Natural killer cell treated with Interleukin-12 subunit alpha and Interleukin-12 subunit beta and Interleukin-15 and Interleukin-18, amount 100 ng/mL, for 72 hours (primary cell): ENCODE results near the gene FOXN3. TPM values are rescaled to one million over a fixed set of nuclear protein-coding genes. Genes with fewer than 3 reads are reported as not detected.
"Not testable (repeated sequence)": the region's sequence is repeated elsewhere in the genome, so short reads cannot be mapped to it uniquely, and the experiment has no call there.

Experiments
- ATAC-seq, 2 donors: fragments of 150-1000 bp; cut with Tn5 transposase in 1 of 2; sonication (Bioruptor Pico), chemical (Tn5 transposase) in 1 of 2; 2 replicates each; pipeline ENCODE4 v1.10.0; 2021
- DNase-seq: peaks from one replicate; pipeline ENCODE4 v3.0.0; 2022; ENCODE audit warnings: low spot score
- H3K27ac Mint-ChIP-seq, 2 donors: 1 replicate in 1 of 2; 2 replicates in 1 of 2; pipeline ENCODE4 v1.8.0; 2022; ENCODE audit warnings: mixed read lengths in 2 of 2, mild to moderate bottlenecking in 1 of 2, moderate library complexity in 1 of 2
- H3K27me3 Mint-ChIP-seq, 2 donors: 1 replicate in 1 of 2; 2 replicates in 1 of 2; pipeline ENCODE4 v1.8.0; 2022; ENCODE audit warnings: mixed read lengths in 2 of 2
- H3K36me3 Mint-ChIP-seq: one replicate; pipeline ENCODE4 v1.8.0; 2022; ENCODE audit warnings: mixed read lengths
- H3K4me1 Mint-ChIP-seq, 2 donors: 1 replicate in 1 of 2; 2 replicates in 1 of 2; pipeline ENCODE4 v1.8.0; 2022; ENCODE audit warnings: low read depth in 2 of 2, mixed read lengths in 2 of 2, mild to moderate bottlenecking in 1 of 2
- H3K4me3 Mint-ChIP-seq: one replicate; pipeline ENCODE4 v1.8.0; 2022; ENCODE audit warnings: mixed read lengths
- H3K9me3 Mint-ChIP-seq: 2 replicates; pipeline ENCODE4 v1.8.0; 2022; ENCODE audit warnings: mixed read lengths
- total RNA-seq, 2 donors: library from RNA; stranded (reverse); gene quantifications; one replicate each; pipeline ENCODE4 v1.2.3, GENCODE V29; 2022

The FOXN3 gene
- total RNA-seq, 2 donors from 2014 or later: 127 to 133 TPM

DNA sequence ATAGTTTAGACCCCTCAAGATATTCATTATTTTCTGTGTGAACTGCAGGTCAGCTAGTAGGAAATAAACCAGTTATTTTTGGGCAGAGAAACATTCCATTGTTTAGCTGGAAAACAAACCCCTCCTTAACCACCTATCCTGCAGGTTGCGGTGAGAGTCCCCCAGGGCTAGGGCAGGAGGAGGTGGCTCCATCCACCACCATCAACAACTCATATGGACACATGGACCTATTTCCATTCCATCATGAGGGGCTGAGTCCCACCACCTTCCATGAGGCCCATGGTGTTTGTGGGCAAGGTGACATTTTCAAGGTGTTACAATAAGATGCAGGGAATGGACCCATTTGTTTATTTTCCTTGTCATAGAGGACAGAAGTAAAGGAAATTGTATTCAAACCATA lies 160.1 kb downstream of the FOXN3 start:
- Mint-ChIP-seq H3K27me3 (no peaks in the 10 kb centered on the region), H3K4me3 (no peak overlapping the region), H3K36me3 (peaks cover 15% of the 10 kb centered on the region), H3K27ac (peak overlapping the region; percentile 87 to 99), H3K9me3 (no peaks in the 10 kb centered on the region), H3K4me1 (peaks cover 55 to 65% of the 10 kb centered on the region in 2 donors)
- DNase-seq (no peak), ATAC-seq (no peak)

- Mint-ChIP-seq H3K36me3 (peaks cover 15% of the 10 kb centered on the region), H3K27ac (peak overlapping the region; percentile 87 to 99), H3K4me1 (peaks cover 58 to 65% of the 10 kb centered on the region in 2 donors), H3K27me3 (no peaks in the 10 kb centered on the region), H3K9me3 (no peaks in the 10 kb centered on the region), H3K4me3 (no peak overlapping the region)
- ATAC-seq (no peak), DNase-seq (no peak)
Measured at GRCh38 chr14:89256283-89256682, 160.8 kb downstream of the FOXN3 start.

- ATAC-seq (no peak), DNase-seq (no peak)
- Mint-ChIP-seq H3K36me3 (peaks cover 15% of the 10 kb centered on the region), H3K4me3 (no peak overlapping the region), H3K9me3 (no peaks in the 10 kb centered on the region), H3K27me3 (no peaks in the 10 kb centered on the region), H3K27ac (peak overlapping the region; percentile 87 to 99), H3K4me1 (peaks cover 62 to 69% of the 10 kb centered on the region in 2 donors)
Measured at GRCh38 chr14:89255852-89256251, 161.2 kb downstream of the FOXN3 start.

DNA sequence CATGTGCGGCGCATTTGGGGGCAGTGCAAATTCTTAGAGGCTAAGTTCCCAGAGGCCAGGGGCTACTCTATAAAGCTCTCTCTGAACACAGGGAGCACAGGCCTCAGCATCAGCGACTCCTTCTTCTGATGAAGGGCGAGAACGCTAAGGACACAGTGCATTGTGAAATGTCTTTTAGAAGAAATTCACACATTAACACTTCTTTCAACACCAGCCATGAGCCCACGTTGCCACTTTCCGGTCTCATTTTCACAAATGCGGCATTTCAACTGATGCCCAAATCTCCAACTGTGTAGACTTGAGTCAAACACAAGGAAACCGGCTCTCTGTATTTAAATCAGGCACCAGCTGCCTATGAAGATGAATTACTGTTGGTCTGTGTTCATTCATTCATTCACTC lies 162.0 kb downstream of the FOXN3 start:
- peak; percentile 71 for DNase-seq
- Mint-ChIP-seq H3K27me3 (no peaks in the 10 kb centered on the region), H3K27ac (peak overlapping the region; percentile 87 to 99), H3K36me3 (peaks cover 15% of the 10 kb centered on the region), H3K4me1 (peaks cover 64 to 72% of the 10 kb centered on the region in 2 donors), H3K9me3 (no peaks in the 10 kb centered on the region), H3K4me3 (peak overlapping the region; percentile 50)
- ATAC-seq: peak; percentile 68 to 83

DNA sequence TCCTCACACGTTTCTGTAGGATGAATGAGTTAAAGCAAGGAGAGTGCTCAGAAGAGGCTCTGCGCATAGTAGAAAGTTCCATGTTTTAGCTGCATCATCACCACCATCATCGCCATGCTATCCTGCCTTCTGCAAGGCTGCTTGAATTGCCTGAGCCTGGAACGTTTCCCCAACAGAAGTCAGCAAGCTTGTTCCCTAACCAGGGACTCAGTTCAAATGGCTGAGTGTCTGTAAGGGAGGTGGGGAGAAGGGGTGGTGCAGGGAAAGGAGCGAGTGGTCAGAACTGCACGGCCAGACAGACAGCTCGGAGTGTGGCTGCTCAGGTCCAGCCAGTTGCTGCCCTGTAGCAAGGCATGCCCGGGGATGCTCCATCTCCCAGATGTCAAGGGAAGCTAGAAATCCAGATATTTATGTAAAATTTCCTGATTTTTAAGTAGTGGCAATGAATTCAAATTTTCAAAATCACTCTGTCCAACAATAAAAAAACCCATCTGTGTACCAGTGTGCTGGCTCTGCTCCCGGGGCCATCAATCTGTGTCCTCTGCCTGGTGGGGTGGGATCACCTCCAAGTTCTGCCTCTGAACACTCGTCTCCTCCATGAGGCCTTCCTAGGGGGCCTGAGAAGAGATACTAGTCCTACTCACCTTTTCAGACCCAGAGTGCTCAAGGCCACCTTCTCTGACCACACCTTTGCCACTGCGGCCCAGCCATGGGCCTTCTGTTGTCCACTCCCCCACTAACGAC lies 162.7 kb downstream of the FOXN3 start:
- H3K36me3 Mint-ChIP-seq: peaks cover 15% of the 10 kb centered on the region
- H3K4me3 Mint-ChIP-seq: peak overlapping the region; percentile 50
- peaks cover 66 to 72% of the 10 kb centered on the region in 2 donors for H3K4me1 Mint-ChIP-seq
- H3K27ac Mint-ChIP-seq: peak overlapping the region; percentile 87 to 99
- ATAC-seq (peak; percentile 7 to 46), DNase-seq (no peak)
- H3K27me3 Mint-ChIP-seq: no peaks in the 10 kb centered on the region
- no peaks in the 10 kb centered on the region for H3K9me3 Mint-ChIP-seq

GRCh38 chr14:89252887-89253532 lies 164.0 kb downstream of the FOXN3 start:
- Mint-ChIP-seq H3K9me3 (no peaks in the 10 kb centered on the region), H3K4me3 (no peak overlapping the region), H3K27me3 (no peaks in the 10 kb centered on the region), H3K27ac (peak overlapping the region; percentile 87 to 99), H3K4me1 (peaks cover 65 to 67% of the 10 kb centered on the region in 2 donors), H3K36me3 (peaks cover 11% of the 10 kb centered on the region)
- ATAC-seq: no peak
- DNase-seq: no peak

GRCh38 chr14:89251061-89251460 lies 166.0 kb downstream of the FOXN3 start:
- H3K27ac Mint-ChIP-seq: peak overlapping the region; percentile 70 to 99
- H3K4me3 Mint-ChIP-seq: no peak overlapping the region
- ATAC-seq (no peak), DNase-seq (no peak)
- no peaks in the 10 kb centered on the region for H3K9me3 Mint-ChIP-seq
- no peaks in the 10 kb centered on the region for H3K36me3 Mint-ChIP-seq
- H3K27me3 Mint-ChIP-seq: no peaks in the 10 kb centered on the region
- H3K4me1 Mint-ChIP-seq: peaks cover 60 to 65% of the 10 kb centered on the region in 2 donors

GRCh38 chr14:89250655-89250975 lies 166.4 kb downstream of the FOXN3 start:
- Mint-ChIP-seq H3K27ac (peak overlapping the region; percentile 70 to 99), H3K4me1 (peaks cover 56 to 62% of the 10 kb centered on the region in 2 donors)
- not testable (repeated sequence) for DNase-seq, ATAC-seq, H3K27me3 Mint-ChIP-seq, H3K4me3 Mint-ChIP-seq, H3K36me3 Mint-ChIP-seq, H3K9me3 Mint-ChIP-seq

DNA sequence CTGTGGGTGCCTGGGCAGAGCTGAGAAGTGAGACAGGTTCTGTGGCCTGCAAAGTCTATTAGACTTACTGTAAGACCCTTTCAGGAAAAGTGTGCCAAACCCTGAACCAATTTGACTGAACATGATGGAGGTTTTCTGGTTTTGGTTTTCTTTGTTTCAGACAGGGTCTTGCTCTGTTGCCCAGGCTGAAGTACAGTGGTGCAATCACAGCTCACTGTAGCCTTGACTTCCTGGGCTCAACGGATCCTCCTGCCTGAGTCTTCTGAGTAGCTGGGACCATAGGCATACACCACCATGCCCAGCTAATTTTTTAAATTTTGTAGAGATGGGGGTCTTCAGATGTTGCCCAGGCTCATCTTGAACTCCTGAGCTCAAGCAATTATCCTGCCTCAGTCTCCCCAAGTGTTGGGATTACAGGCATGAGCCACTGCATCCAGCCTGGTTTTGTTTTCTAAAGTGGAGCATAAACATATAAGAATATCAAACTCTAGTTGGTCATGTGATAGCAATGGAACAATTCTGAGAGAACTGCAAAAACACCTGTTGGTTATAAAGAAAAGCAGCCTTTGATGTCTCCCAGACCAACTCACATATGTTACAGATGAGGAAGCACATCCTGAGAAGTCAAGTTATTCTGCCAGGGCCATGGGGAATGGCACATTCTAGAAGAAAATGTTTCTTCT lies 166.9 kb downstream of the FOXN3 start:
- H3K27ac Mint-ChIP-seq: peak overlapping the region; percentile 70 to 99
- H3K27me3 Mint-ChIP-seq: no peaks in the 10 kb centered on the region
- H3K4me3 Mint-ChIP-seq: no peak overlapping the region
- no peak for DNase-seq
- no peak for ATAC-seq
- peaks cover 51 to 62% of the 10 kb centered on the region in 2 donors for H3K4me1 Mint-ChIP-seq
- no peaks in the 10 kb centered on the region for H3K36me3 Mint-ChIP-seq
- H3K9me3 Mint-ChIP-seq: no peaks in the 10 kb centered on the region

DNA sequence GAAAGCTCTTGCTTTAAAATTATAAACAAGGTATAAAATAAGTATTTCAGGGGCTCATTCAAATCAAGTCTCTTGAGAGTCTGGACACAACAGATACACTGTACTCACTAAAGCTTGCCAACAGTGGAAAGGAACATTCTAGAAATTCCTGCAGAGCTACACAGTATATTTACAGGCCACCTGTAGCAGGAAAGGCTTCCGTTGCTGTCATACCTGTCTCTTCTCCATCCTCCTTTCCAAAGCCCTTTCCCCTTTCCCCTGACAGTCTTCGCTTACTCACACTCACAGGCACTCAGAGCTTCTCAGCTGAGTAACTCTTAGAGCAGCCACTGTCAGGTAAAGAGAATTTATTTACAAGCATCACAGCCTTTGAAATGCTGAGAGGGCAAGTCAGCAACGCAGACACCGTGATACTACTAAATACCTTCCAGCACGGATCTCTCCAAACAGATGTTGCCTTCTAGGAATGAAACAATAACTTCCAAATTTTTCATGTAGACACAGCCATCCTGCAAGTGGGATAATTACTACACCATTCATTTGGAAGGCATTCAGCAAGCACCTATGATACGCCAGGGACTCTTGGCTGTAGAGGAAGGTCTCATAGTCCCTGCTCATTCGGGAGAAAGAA lies 167.9 kb downstream of the FOXN3 start:
- Mint-ChIP-seq H3K36me3 (no peaks in the 10 kb centered on the region), H3K9me3 (peaks cover 3% of the 10 kb centered on the region), H3K4me1 (peaks cover 52 to 64% of the 10 kb centered on the region in 2 donors), H3K27me3 (no peaks in the 10 kb centered on the region), H3K27ac (peak overlapping the region in 1 of 2 donors; percentile 99), H3K4me3 (no peak overlapping the region)
- DNase-seq (no peak), ATAC-seq (no peak)

DNA sequence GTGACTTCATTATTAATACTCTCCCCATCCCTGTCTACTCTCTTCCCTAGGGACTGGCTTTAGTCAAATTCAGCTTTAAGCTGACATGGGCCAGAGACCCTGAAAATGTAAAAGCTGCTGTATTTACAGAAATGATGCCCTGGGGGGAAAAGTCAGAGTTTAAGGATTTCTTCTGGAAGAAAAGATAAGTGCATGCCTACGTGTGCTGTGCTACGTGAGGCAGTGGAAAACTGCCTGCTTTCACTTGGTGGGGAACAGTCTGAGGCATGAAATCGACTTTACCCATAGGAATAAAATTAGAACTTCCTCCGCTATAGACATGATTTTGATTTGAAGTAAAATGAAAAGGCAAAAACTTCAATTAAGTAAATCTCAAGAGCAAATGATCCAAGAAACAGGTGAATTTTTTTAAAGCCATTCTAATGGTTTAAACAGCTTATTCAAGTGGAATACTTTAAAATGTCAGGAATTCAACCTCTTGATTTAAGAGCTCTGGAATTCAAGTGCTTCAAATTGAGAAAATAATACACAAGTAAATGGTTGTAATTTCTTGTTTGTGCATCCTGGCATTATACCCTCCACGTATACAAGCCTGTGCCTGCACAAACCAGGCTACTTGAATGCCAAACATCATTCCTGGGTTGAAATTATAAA lies 168.5 kb downstream of the FOXN3 start:
- Mint-ChIP-seq H3K36me3 (no peaks in the 10 kb centered on the region), H3K27ac (peak overlapping the region; percentile 38 to 89), H3K9me3 (peaks cover 4% of the 10 kb centered on the region), H3K4me3 (peak overlapping the region; percentile 38), H3K27me3 (no peaks in the 10 kb centered on the region), H3K4me1 (peaks cover 52 to 64% of the 10 kb centered on the region in 2 donors)
- no peak for DNase-seq
- no peak for ATAC-seq

GRCh38 chr14:89247457-89248122 lies 169.4 kb downstream of the FOXN3 start:
- peak overlapping the region; percentile 38 to 89 for H3K27ac Mint-ChIP-seq
- no peak for ATAC-seq
- peaks cover 54 to 70% of the 10 kb centered on the region in 2 donors for H3K4me1 Mint-ChIP-seq

GRCh38 chr14:89246290-89246689 lies 170.7 kb downstream of the FOXN3 start:
- H3K4me1 Mint-ChIP-seq: peaks cover 57 to 73% of the 10 kb centered on the region in 2 donors
- DNase-seq: no peak
- peak; percentile 68 to 73 for ATAC-seq
- no peaks in the 10 kb centered on the region for H3K27me3 Mint-ChIP-seq
- peak overlapping the region; percentile 45 to 89 for H3K27ac Mint-ChIP-seq
- H3K9me3 Mint-ChIP-seq: peaks cover 4% of the 10 kb centered on the region
- H3K36me3 Mint-ChIP-seq: no peaks in the 10 kb centered on the region
- H3K4me3 Mint-ChIP-seq: no peak overlapping the region

More at GRCh38 chr14:89247457-89248122, 169.4 kb downstream of the FOXN3 start:
- peaks cover 4% of the 10 kb centered on the region for H3K9me3 Mint-ChIP-seq
- no peaks in the 10 kb centered on the region for H3K27me3 Mint-ChIP-seq
- no peak for DNase-seq
- H3K4me3 Mint-ChIP-seq: peak overlapping the region; percentile 38
- no peaks in the 10 kb centered on the region for H3K36me3 Mint-ChIP-seq
